AG04450 (cell line): ENCODE measurements around the gene MFGE8. TPM values are rescaled to one million over a fixed set of nuclear protein-coding genes. Genes with fewer than 3 reads are reported as not detected.

Experiments used
- CTCF ChIA-PET: fragments of 300-600, 350-600 bp; formaldehyde crosslinking; extraction: SDS; loops from one replicate; lab custom pipeline; 2022; ENCODE audit warnings: antibody characterized with exemption, inconsistent platforms; lab: Charles Lee
- POLR2A ChIA-PET: fragments of 350-600 bp; formaldehyde crosslinking; extraction: SDS; loops from one replicate; lab custom pipeline; 2021; ENCODE audit warnings: antibody characterized with exemption, inconsistent platforms; lab: Yijun Ruan, JAX
- DNase-seq: peaks from one replicate; pipeline ENCODE4 v3.0.0-alpha.2; 2011; ENCODE audit warnings: low read depth, low spot score
- H3K27ac ChIP-seq: one replicate; pipeline ENCODE4 v1.5.1; 2012; ENCODE audit warnings: low read depth, low read length, control low read depth
- H3K27me3 ChIP-seq: one replicate; pipeline ENCODE4 v1.6.0; 2012; ENCODE audit warnings: low read length; ENCODE audit not compliant: control insufficient read depth, insufficient read depth
- H3K4me3 ChIP-seq: 2 replicates; pipeline ENCODE4 v1.5.1; 2011; ENCODE audit warnings: mild to moderate bottlenecking, low read depth, low read length, control low read depth
- H3K9me3 ChIP-seq: 2 replicates; pipeline ENCODE4 v1.5.1; 2012; ENCODE audit warnings: low read length; ENCODE audit not compliant: control insufficient read depth, insufficient read depth
- CTCF ChIP-seq: IDR thresholded peaks from 2 replicates; pipeline ENCODE4 v1.5.1; 2011; ENCODE audit warnings: low read depth, low read length, control low read depth, inconsistent platforms
- polyA plus RNA-seq: library from polyadenylated mRNA; depleted of rRNA; stranded (reverse); fragments of >200 nt; gene quantifications from 2 replicates; pipeline ENCODE4 v1.2.3, GENCODE V29; 2011

The MFGE8 gene
- polyA plus RNA-seq, 1 experiment = 904 TPM

- Histone ChIP-seq H3K27ac (no peak overlapping the region), H3K9me3 (no peaks in the 10 kb centered on the region), H3K27me3 (no peaks in the 10 kb centered on the region), H3K4me3 (no peak overlapping the region)
- no peak for DNase-seq
- ChIA-PET POLR2A (interaction anchor here (0.7 to 1.0 kb wide), 2 partner anchors 11 to 171 kb away, joined by 3 to 4 read pairs; no protein-coding TSS in a partner anchor), CTCF (interaction anchor here (0.9 to 1.2 kb wide), 3 partner anchors 11 to 245 kb away, joined by 3 to 4 read pairs (median 4); no protein-coding TSS in a partner anchor)
- TF ChIP-seq CTCF = no peak
Observed at GRCh38 chr15:88900982-88901418, 12.2 kb downstream of the MFGE8 start.

GRCh38 chr15:88900309-88900981 is 12.7 kb downstream of the MFGE8 start:
- DNase-seq = no peak
- Histone ChIP-seq H3K9me3 (no peaks in the 10 kb centered on the region), H3K27ac (peak overlapping the region; percentile 11), H3K27me3 (no peaks in the 10 kb centered on the region), H3K4me3 (no peak overlapping the region)
- ChIA-PET POLR2A (interaction anchor here (0.7 kb wide), 1 partner anchor 172 kb away, joined by 4 read pairs; no protein-coding TSS in a partner anchor), CTCF (interaction anchor here (0.7 to 1.2 kb wide), 3 partner anchors 10 to 244 kb away, joined by 3 to 5 read pairs (median 4); no protein-coding TSS in a partner anchor)
- TF ChIP-seq CTCF = no peak

GRCh38 chr15:88899251-88899650 is 13.9 kb downstream of the MFGE8 start:
- no peak for TF ChIP-seq CTCF
- no peak overlapping the region for H3K4me3 ChIP-seq
- CTCF ChIA-PET = no interaction called here
- H3K27me3 ChIP-seq = no peaks in the 10 kb centered on the region
- POLR2A ChIA-PET = no interaction called here
- no peak for DNase-seq
- no peaks in the 10 kb centered on the region; the same call in 1 of the 2 replicates for H3K9me3 ChIP-seq
- H3K27ac ChIP-seq = no peak overlapping the region

GRCh38 chr15:88898736-88899135 is 14.4 kb downstream of the MFGE8 start:
- no peak for DNase-seq
- CTCF ChIA-PET = interaction anchor here (0.6 to 2.4 kb wide), 6 partner anchors 9 to 304 kb away, joined by 3 to 15 read pairs (median 8); no protein-coding TSS in a partner anchor
- no peak overlapping the region for H3K4me3 ChIP-seq
- no peak overlapping the region for H3K27ac ChIP-seq
- H3K27me3 ChIP-seq = no peaks in the 10 kb centered on the region
- H3K9me3 ChIP-seq = no peaks in the 10 kb centered on the region; the same call in 1 of the 2 replicates
- TF ChIP-seq CTCF = no peak
- POLR2A ChIA-PET = no interaction called here
